Measurements from ENCODE around the gene CRELD2.
A peak's percentile ranks its signal among the peaks of the same experiment; 100 is the strongest.

Gene CRELD2

GRCh38 chr22:49951678-49951985, 33.2 kb downstream of the CRELD2 start:
- Histone ChIP-seq H3K4me1 (ENCODE audit: control insufficient read depth, insufficient read depth, low read length) (peaks cover 45% of the 10 kb centered on the region), H3K9me3 (ENCODE audit: control insufficient read depth, low read length) (no peaks in the 10 kb centered on the region), H3K27me3 (replicated peaks; ENCODE audit: control insufficient read depth, insufficient read depth, low read length) (no peaks in the 10 kb centered on the region), H3K9ac (ENCODE audit: low read length) (peak overlapping the region; percentile 60), H3K36me3 (ENCODE audit: control insufficient read depth, insufficient read depth, low read length, severe bottlenecking) (no peaks in the 10 kb centered on the region), H3K4me3 (ENCODE audit: low read length) (no peak overlapping the region)
- DNase-seq (ENCODE audit: low read depth): no peak

- Histone ChIP-seq H3K4me1 (ENCODE audit: control insufficient read depth, insufficient read depth, low read length) (peaks cover 51% of the 10 kb centered on the region), H3K9me3 (ENCODE audit: control insufficient read depth, low read length) (no peaks in the 10 kb centered on the region), H3K4me3 (ENCODE audit: low read length) (no peak overlapping the region), H3K27me3 (replicated peaks; ENCODE audit: control insufficient read depth, insufficient read depth, low read length) (no peaks in the 10 kb centered on the region), H3K9ac (ENCODE audit: low read length) (peak overlapping the region; percentile 60), H3K36me3 (ENCODE audit: control insufficient read depth, insufficient read depth, low read length, severe bottlenecking) (no peaks in the 10 kb centered on the region)
- DNase-seq (ENCODE audit: low read depth): peak; percentile 56
These were observed 33.8 kb downstream of the CRELD2 start for GRCh38 chr22:49951986-49952896.

- Histone ChIP-seq H3K36me3 (ENCODE audit: control insufficient read depth, insufficient read depth, low read length, severe bottlenecking) (no peaks in the 10 kb centered on the region), H3K9me3 (ENCODE audit: control insufficient read depth, low read length) (no peaks in the 10 kb centered on the region)
These were observed 34.7 kb downstream of the CRELD2 start for GRCh38 chr22:49953027-49953679.

GRCh38 chr22:49953680-49954344, 35.4 kb downstream of the CRELD2 start:
- no peak for DNase-seq (ENCODE audit: low read depth)
- H3K9ac ChIP-seq (ENCODE audit: low read length): peak overlapping the region; percentile 31
- H3K4me1 ChIP-seq (ENCODE audit: control insufficient read depth, insufficient read depth, low read length): peaks cover 55% of the 10 kb centered on the region
- H3K27me3 ChIP-seq (replicated peaks; ENCODE audit: control insufficient read depth, insufficient read depth, low read length): no peaks in the 10 kb centered on the region
- H3K9me3 ChIP-seq (ENCODE audit: control insufficient read depth, low read length): no peaks in the 10 kb centered on the region
- no peak overlapping the region for H3K4me3 ChIP-seq (ENCODE audit: low read length)
- no peaks in the 10 kb centered on the region for H3K36me3 ChIP-seq (ENCODE audit: control insufficient read depth, insufficient read depth, low read length, severe bottlenecking)

More at GRCh38 chr22:49953027-49953679, 34.7 kb downstream of the CRELD2 start:
- DNase-seq (ENCODE audit: low read depth): no peak
- peak overlapping the region; percentile 60 for H3K9ac ChIP-seq (ENCODE audit: low read length)
- no peaks in the 10 kb centered on the region for H3K27me3 ChIP-seq (replicated peaks; ENCODE audit: control insufficient read depth, insufficient read depth, low read length)
- peaks cover 53% of the 10 kb centered on the region for H3K4me1 ChIP-seq (ENCODE audit: control insufficient read depth, insufficient read depth, low read length)
- no peak overlapping the region for H3K4me3 ChIP-seq (ENCODE audit: low read length)

- H3K27me3 ChIP-seq (replicated peaks; ENCODE audit: control insufficient read depth, insufficient read depth, low read length): no peaks in the 10 kb centered on the region
- no peaks in the 10 kb centered on the region for H3K9me3 ChIP-seq (ENCODE audit: control insufficient read depth, low read length)
- no peak for DNase-seq (ENCODE audit: low read depth)
- H3K36me3 ChIP-seq (ENCODE audit: control insufficient read depth, insufficient read depth, low read length, severe bottlenecking): no peaks in the 10 kb centered on the region
- peak overlapping the region; percentile 31 for H3K9ac ChIP-seq (ENCODE audit: low read length)
- H3K4me1 ChIP-seq (ENCODE audit: control insufficient read depth, insufficient read depth, low read length): peaks cover 60% of the 10 kb centered on the region
- H3K4me3 ChIP-seq (ENCODE audit: low read length): no peak overlapping the region
These were observed 35.9 kb downstream of the CRELD2 start for GRCh38 chr22:49954354-49954753.

GRCh38 chr22:49954991-49955580, 36.7 kb downstream of the CRELD2 start:
- no peaks in the 10 kb centered on the region for H3K27me3 ChIP-seq (replicated peaks; ENCODE audit: control insufficient read depth, insufficient read depth, low read length)
- no peak overlapping the region for H3K9ac ChIP-seq (ENCODE audit: low read length)
- no peaks in the 10 kb centered on the region for H3K36me3 ChIP-seq (ENCODE audit: control insufficient read depth, insufficient read depth, low read length, severe bottlenecking)
- no peak for DNase-seq (ENCODE audit: low read depth)
- H3K4me1 ChIP-seq (ENCODE audit: control insufficient read depth, insufficient read depth, low read length): peaks cover 66% of the 10 kb centered on the region
- H3K4me3 ChIP-seq (ENCODE audit: low read length): no peak overlapping the region
- no peaks in the 10 kb centered on the region for H3K9me3 ChIP-seq (ENCODE audit: control insufficient read depth, low read length)

- no peak overlapping the region for H3K4me3 ChIP-seq (ENCODE audit: low read length)
- H3K9ac ChIP-seq (ENCODE audit: low read length): peak overlapping the region; percentile 57
- DNase-seq (ENCODE audit: low read depth): no peak
- H3K4me1 ChIP-seq (ENCODE audit: control insufficient read depth, insufficient read depth, low read length): peaks cover 66% of the 10 kb centered on the region
- no peaks in the 10 kb centered on the region for H3K9me3 ChIP-seq (ENCODE audit: control insufficient read depth, low read length)
- no peaks in the 10 kb centered on the region for H3K27me3 ChIP-seq (replicated peaks; ENCODE audit: control insufficient read depth, insufficient read depth, low read length)
- H3K36me3 ChIP-seq (ENCODE audit: control insufficient read depth, insufficient read depth, low read length, severe bottlenecking): no peaks in the 10 kb centered on the region
These were observed 37.4 kb downstream of the CRELD2 start for GRCh38 chr22:49955581-49956417.

GRCh38 chr22:49956418-49956770, 38.0 kb downstream of the CRELD2 start:
- peak overlapping the region; percentile 57 for H3K9ac ChIP-seq (ENCODE audit: low read length)
- peak overlapping the region; percentile 27 for H3K4me3 ChIP-seq (ENCODE audit: low read length)
- H3K27me3 ChIP-seq (replicated peaks; ENCODE audit: control insufficient read depth, insufficient read depth, low read length): no peaks in the 10 kb centered on the region
- no peaks in the 10 kb centered on the region for H3K36me3 ChIP-seq (ENCODE audit: control insufficient read depth, insufficient read depth, low read length, severe bottlenecking)
- no peaks in the 10 kb centered on the region for H3K9me3 ChIP-seq (ENCODE audit: control insufficient read depth, low read length)
- peaks cover 66% of the 10 kb centered on the region for H3K4me1 ChIP-seq (ENCODE audit: control insufficient read depth, insufficient read depth, low read length)
- no peak for DNase-seq (ENCODE audit: low read depth)

- Histone ChIP-seq H3K27me3 (replicated peaks; ENCODE audit: control insufficient read depth, insufficient read depth, low read length) (no peaks in the 10 kb centered on the region), H3K4me1 (ENCODE audit: control insufficient read depth, insufficient read depth, low read length) (peaks cover 59% of the 10 kb centered on the region), H3K9me3 (ENCODE audit: control insufficient read depth, low read length) (no peaks in the 10 kb centered on the region), H3K36me3 (ENCODE audit: control insufficient read depth, insufficient read depth, low read length, severe bottlenecking) (no peaks in the 10 kb centered on the region), H3K4me3 (ENCODE audit: low read length) (peak overlapping the region; percentile 27), H3K9ac (ENCODE audit: low read length) (peak overlapping the region; percentile 45)
- no peak for DNase-seq (ENCODE audit: low read depth)
These were observed 38.7 kb downstream of the CRELD2 start for GRCh38 chr22:49956914-49957825.

- Histone ChIP-seq H3K9me3 (ENCODE audit: control insufficient read depth, low read length) (no peaks in the 10 kb centered on the region), H3K4me1 (ENCODE audit: control insufficient read depth, insufficient read depth, low read length) (peaks cover 55% of the 10 kb centered on the region), H3K9ac (ENCODE audit: low read length) (no peak overlapping the region), H3K27me3 (replicated peaks; ENCODE audit: control insufficient read depth, insufficient read depth, low read length) (no peaks in the 10 kb centered on the region), H3K36me3 (ENCODE audit: control insufficient read depth, insufficient read depth, low read length, severe bottlenecking) (peaks cover 5% of the 10 kb centered on the region), H3K4me3 (ENCODE audit: low read length) (no peak overlapping the region)
- no peak for DNase-seq (ENCODE audit: low read depth)
These were observed 39.5 kb downstream of the CRELD2 start for GRCh38 chr22:49957826-49958365.
